Measurements from ENCODE around the gene CAMTA1. TPM values are rescaled to one million over a fixed set of nuclear protein-coding genes. Genes with fewer than 3 reads are reported as not detected.

CAMTA1 gene
- polyA plus RNA-seq, 1 donor (not counting 4 experiments of a cell fraction or from before 2014, with no cell fraction given), result 51.4 TPM

DNA sequence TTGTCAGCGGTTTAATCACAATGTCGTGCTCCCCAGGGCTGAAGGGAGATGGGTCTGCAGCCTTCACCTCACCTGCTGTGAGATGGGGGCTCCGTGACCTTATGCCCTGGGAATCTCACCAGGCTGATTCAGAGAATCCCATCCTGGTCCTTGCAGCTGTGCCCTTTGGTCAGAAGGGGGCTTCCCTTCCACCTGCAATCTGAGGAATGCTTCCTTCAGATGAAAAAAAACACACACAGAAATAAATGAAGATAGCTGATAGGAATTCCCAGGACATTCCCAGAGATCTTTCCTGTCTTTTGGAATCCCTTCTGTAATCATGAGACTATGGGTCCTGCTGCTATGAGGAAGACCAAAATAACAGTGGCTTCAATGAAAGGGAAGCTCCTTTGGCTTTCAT is 858.8 kb downstream of the CAMTA1 start:
- Histone ChIP-seq H3K27me3 (ENCODE audit: control insufficient read depth, extremely low read depth, insufficient read depth, low read length) (peaks cover 4% of the 10 kb centered on the region), H3K4me1 (ENCODE audit: control insufficient read depth, extremely low read depth, insufficient read depth, low read length) (peaks cover 9% of the 10 kb centered on the region), H3K36me3 (ENCODE audit: control insufficient read depth in 2 of 2, extremely low read depth in 1 of 2, insufficient read depth in 2 of 2, low read length in 2 of 2) (no peaks in the 10 kb centered on the region), H2AFZ (ENCODE audit: control insufficient read depth, low read length) (no peak overlapping the region), H3K79me2 (ENCODE audit: control insufficient read depth, insufficient read depth, low read length) (no peaks in the 10 kb centered on the region), H3K9me1 (ENCODE audit: control insufficient read depth, extremely low read depth, insufficient read depth, low read length) (no peaks in the 10 kb centered on the region), H3K9me3 (ENCODE audit: control insufficient read depth, low read depth, low read length) (no peaks in the 10 kb centered on the region), H3K4me2 (ENCODE audit: control insufficient read depth, extremely low read depth, insufficient read depth, low read depth, low read length) (no peak overlapping the region), H3K4me3 (ENCODE audit: control insufficient read depth in 2 of 3, extremely low read depth in 1 of 3, insufficient read depth in 2 of 3, low read depth in 1 of 3, low read length in 3 of 3) (no peak overlapping the region), H3K27ac (ENCODE audit: control insufficient read depth, insufficient read depth, low read length) (no peak overlapping the region), H4K20me1 (ENCODE audit: control insufficient read depth, extremely low read depth, insufficient read depth, low read length) (no peaks in the 10 kb centered on the region), H3K9ac (ENCODE audit: control insufficient read depth, extremely low read depth, insufficient read depth, low read length) (no peak overlapping the region)
- TF ChIP-seq CTCF (optimal IDR thresholded peaks at IDR 0.05 in 1 of 3, IDR thresholded peaks at IDR 0.05 in 1 of 3, conservative IDR thresholded peaks at IDR 0.05 in 1 of 3; ENCODE audit: extremely low read depth in 1 of 3, insufficient read depth in 2 of 3, low read length in 3 of 3), result no peak
- no peak for TF ChIP-seq EZH2 (IDR thresholded peaks at IDR 0.05; ENCODE audit: low read length)
- dilution Hi-C loops (cut with MboI; ENCODE audit: extremely low pct_ligation_motif_present, low sequenced_read_pairs), result no loop called here
- FAIRE-seq (no peak), DNase-seq (ENCODE audit: low read depth, low spot score) (no peak)

GRCh38 chr1:7644961-7645750 is 859.9 kb downstream of the CAMTA1 start:
- peaks cover 8% of the 10 kb centered on the region for H3K27me3 ChIP-seq (ENCODE audit: control insufficient read depth, extremely low read depth, insufficient read depth, low read length)
- no peaks in the 10 kb centered on the region for H4K20me1 ChIP-seq (ENCODE audit: control insufficient read depth, extremely low read depth, insufficient read depth, low read length)
- peak overlapping the region; percentile 18 for H3K9ac ChIP-seq (ENCODE audit: control insufficient read depth, extremely low read depth, insufficient read depth, low read length)
- H3K36me3 ChIP-seq (ENCODE audit: control insufficient read depth in 2 of 2, extremely low read depth in 1 of 2, insufficient read depth in 2 of 2, low read length in 2 of 2), result no peaks in the 10 kb centered on the region
- dilution Hi-C loops (cut with MboI; ENCODE audit: extremely low pct_ligation_motif_present, low sequenced_read_pairs), result no loop called here
- H3K9me1 ChIP-seq (ENCODE audit: control insufficient read depth, extremely low read depth, insufficient read depth, low read length), result no peaks in the 10 kb centered on the region
- no peak overlapping the region for H3K4me2 ChIP-seq (ENCODE audit: control insufficient read depth, extremely low read depth, insufficient read depth, low read depth, low read length)
- FAIRE-seq (no peak), DNase-seq (ENCODE audit: low read depth, low spot score) (no peak)
- H2AFZ ChIP-seq (ENCODE audit: control insufficient read depth, low read length), result peak overlapping the region; percentile 85
- TF ChIP-seq CTCF (optimal IDR thresholded peaks at IDR 0.05 in 1 of 3, IDR thresholded peaks at IDR 0.05 in 1 of 3, conservative IDR thresholded peaks at IDR 0.05 in 1 of 3; ENCODE audit: extremely low read depth in 1 of 3, insufficient read depth in 2 of 3, low read length in 3 of 3) (no peak), EZH2 (IDR thresholded peaks at IDR 0.05; ENCODE audit: low read length) (no peak)
- H3K4me3 ChIP-seq (ENCODE audit: control insufficient read depth in 2 of 3, extremely low read depth in 1 of 3, insufficient read depth in 2 of 3, low read depth in 1 of 3, low read length in 3 of 3), result no peak overlapping the region
- H3K79me2 ChIP-seq (ENCODE audit: control insufficient read depth, insufficient read depth, low read length), result no peaks in the 10 kb centered on the region
- H3K27ac ChIP-seq (ENCODE audit: control insufficient read depth, insufficient read depth, low read length), result no peak overlapping the region
- H3K9me3 ChIP-seq (ENCODE audit: control insufficient read depth, low read depth, low read length), result no peaks in the 10 kb centered on the region
- H3K4me1 ChIP-seq (ENCODE audit: control insufficient read depth, extremely low read depth, insufficient read depth, low read length), result peaks cover 9% of the 10 kb centered on the region

Data from keratinocyte (primary cell).